ENCODE results near the gene KCNH4.
"Not testable (repeated sequence)": the region's sequence is repeated elsewhere in the genome, so short reads cannot be mapped to it uniquely, and the experiment has no call there.

The KCNH4 gene

DNA sequence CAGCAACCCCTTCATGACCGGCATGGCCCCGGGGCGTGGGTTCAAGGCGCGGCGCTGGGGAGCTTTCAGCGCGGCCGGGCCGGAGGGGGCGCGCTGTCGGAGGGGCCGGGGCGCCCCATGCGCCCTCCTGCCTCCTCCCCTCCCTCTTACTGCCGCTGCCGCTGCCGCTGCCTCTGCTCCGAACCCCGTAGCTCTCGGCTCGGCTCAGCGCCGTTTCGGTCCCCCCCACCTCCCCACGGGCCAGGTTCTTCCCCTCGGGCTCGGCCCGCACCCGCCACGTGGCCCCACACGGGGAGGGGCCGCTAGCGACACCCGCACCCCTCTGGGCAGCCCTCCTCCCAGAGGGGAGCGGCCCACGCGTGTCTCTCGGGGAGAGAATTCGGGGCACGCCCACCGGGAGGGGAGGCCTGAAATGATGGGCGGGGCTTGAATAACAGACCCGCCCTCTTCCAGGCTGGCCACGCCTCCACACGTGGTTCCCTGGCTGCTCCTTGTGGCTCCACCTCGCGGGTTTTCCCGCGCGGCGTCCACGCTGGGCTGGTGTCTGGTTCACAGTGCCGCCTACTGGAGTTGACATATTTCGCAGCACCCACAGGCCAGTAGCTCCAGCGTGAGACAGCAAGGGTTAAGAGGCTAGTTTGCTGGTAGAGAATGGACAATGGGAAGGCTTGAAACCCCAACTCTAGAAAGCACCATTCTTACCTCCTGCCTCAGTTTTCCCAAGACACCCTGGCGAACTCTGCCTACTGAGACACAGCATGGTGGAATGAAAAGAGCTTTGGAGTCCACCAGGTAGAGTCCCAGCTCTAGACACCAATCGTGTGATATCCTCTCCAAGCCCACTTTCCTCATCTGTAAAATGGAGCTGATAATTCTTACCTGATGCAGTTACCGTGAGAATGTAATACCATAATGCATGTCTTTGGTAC lies at the start of gene KCNH4:
KCNH4 (minus strand) TSS at position 221 of the 929 bp plus-strand sequence; CDS start at position 24, 197 bp downstream.
- peak; percentile 55 to 71 (median 67) for DNase-seq

DNA sequence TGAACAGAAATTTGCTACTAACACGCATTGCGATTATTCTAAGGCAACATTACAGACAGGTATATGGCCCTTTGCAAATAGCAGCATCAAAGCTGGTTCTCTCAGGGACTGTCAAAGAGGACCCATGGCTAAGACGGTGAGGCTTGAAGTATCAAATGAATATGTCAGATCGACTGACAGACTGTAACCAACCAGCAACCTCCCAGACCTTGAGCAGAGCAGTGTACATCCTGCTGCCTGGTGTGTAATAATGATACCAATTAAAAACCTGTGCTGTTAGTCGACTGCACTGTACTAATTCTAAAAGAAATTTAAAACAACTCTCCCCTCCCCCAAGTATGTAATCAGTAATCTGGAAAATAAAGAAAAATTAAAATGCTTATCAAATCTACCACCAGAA lies 49.3 kb upstream of the KCNH4 start:
- no peak for DNase-seq

DNA sequence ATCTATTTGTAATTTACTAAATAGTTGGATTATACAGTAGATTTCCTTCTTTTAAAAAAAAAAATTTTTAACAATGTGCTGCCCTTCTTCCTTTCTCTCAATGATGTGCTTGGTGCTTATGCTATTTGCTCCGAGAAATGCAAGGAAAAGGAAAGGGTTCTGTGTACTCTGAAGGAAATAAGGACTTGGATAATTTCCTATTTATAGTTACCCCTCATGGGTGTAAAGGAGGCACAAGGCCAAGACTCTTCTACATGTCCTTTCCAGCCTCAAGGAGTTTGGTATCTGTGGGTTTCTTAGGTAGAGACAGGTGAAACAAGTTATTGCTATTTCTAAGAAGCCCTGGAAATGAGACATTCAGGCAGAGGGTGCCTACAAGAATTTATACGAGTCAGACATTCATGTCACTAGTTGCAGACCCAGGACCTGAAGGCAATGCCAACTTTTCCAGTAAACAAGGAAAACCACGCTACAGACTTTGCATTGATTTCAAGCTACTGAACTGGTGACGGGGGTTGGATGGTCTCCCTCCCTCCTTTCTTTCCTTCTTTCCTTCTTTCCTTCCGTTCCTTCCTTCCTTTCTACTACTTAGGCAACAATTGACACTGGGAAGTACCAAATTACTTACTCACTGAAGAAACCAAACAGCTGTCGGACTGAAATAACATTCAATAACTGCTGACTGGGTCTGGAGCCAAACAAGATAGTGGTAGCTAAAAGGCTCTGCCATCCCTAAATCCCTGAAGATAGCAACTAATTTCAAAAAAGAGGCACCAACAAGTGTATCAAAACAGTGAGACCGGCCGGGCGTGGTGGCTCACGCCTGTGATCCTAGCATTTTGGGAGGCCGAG lies 47.1 kb upstream of the KCNH4 start:
- DNase-seq, result no peak

DNA sequence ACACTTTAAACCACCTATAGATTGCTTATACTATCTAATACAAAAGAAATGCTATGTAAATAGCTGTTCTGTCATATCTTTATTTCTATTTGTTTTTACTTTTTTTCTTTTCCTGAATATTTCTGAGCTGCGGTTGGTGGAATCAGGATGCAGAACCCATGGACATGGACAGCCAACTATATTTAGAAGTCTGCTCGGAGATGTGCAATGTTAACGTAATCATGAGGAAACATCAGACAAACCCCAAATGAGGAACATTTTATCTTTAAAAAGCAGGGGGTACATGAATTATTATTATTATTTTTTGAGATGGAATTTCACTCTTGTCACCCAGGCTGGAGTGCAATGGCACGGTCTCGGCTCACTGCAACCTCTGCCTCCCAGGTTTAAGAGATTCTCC lies 44.7 kb upstream of the KCNH4 start:
- DNase-seq, result no peak

DNA sequence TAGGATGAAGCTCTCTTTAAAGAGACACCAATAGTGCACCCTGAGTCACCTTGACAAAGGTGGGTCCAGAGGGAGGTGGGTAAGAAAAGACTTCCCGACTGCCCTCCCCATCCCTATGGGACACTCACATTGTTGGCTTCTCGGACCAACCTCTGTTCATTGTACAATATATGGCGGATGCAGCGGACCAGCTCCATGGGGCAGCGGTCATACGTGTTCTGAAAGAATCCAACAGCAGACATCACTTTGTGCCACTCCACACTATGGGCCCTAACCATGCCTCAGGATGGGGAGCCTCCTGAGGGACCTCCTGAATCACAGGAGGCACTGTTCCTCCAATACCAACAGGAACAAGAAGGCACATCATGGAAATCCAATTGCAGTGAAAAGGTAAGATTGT lies 43.7 kb upstream of the KCNH4 start:
- DNase-seq, result no peak

DNA sequence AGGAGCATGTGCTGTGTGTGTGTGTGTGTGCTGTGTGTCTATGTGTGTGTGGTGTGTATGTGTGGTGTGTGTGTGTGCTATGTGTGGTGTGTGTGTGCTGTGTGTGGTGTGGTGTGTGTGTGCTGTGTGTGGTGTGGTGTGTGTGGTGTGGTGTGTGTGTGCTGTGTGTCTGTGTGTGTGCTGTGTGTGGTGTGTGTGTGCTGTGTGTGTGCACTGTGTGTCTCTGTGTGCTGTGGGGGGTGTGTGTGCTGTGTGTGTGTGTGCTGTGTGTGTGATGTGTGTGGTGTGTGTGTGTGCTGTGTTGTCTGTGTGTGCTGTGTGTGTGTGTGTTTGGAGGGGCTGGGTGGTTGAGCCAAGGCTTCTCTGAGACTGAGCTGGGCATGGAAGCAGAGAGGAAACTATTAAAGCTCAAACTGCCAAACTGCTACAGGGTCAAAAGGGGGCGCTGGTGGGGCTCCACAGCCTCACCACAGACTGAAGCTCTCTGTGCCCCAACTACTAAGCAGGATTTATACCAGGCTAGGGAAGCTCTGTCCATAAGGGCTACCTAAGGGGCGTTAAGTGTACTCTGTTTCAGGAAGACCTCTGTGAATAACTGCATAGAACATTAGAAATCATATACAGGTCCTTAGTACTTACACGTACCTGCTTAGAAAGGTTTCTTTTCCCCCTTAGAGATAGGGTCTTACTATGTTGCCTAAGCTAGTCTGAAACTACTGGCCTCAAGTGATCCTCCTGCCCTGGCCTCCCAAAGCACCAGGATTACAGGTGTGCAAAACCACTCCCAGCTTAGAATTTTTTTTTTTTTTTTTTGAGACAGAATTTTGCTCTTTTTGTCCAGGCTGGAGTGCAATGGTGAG lies 41.2 kb upstream of the KCNH4 start:
- peak in 3 of 4 experiments; percentile 5 to 49 (median 30) for DNase-seq

DNA sequence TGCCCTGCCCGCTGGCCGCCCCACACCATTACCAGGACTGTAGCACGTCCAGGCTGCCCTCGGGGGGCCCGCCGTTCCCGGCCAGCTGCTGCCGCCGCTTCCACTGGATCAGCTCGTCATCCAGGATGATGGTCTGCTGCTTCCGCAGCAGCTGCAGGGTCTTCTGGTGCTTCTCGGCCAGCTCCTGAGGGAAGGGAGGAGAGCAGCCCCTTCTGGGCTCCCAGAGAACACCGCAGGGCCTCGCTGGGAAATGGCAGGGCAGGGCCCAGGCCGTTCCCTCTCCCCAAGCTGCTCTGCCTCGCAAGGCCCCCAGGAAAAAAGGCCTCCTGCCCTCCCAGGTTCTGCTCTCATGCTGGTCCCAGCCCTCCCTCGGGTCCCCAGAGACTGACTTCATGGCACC lies 38.3 kb upstream of the KCNH4 start:
- not testable (repeated sequence) for DNase-seq

DNA sequence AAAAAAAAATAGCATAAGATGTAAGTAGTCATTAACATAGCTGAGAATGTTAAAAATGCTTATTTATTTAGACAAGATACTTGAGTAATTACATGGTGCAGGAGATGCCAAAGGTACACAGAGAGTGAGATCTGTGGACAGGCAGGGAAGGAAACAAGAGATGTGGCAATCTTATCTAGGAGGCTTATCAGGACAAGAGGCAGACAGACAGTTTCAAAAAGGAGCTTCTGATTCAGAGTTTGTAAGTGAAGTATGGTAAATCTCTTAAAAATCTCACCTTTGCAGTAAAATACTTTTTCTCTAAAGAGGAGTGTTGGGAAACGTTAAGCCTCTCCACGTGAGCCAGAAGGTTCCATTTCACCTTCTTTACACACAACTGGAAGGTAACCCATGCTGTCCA lies 33.2 kb upstream of the KCNH4 start:
- DNase-seq, result no peak

DNA sequence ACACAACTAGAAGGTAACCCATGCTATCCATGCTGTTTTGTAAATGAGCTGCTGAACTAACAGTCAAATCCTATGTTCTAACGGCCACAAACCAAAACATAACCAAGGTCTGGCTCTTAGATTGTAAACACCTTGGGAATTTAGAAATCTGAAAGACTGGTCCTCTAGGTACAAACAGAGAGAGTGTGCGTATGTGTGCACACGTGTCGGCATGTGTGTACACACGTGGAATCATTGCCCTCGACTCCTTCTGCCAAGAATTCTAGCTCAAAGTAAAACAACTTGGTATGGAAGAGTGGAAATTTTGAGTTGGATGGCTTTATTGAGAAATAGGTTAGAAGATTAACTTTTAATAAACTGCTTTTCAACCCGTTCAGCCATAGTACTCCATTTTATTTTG lies 31.4 kb upstream of the KCNH4 start:
- DNase-seq, result no peak

DNA sequence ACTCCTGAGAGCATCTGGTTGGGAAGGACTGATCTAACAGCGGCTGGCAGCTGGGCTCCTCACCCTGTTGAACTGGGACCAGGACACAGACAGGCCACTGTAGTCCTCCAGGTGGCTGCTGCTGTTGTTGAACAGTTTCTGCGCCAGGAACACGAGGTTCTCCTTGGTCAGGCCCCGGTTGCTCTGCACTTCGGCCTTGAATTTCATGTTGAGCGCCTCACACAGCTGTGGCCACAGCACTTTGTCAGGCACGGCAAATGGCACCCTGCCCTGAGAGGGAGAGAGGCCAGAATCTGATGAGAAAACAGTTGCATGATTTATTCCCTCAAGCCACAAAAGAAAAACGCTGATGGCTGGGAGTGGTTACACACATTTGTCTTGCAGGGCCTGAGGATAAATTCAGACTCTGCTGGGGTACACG lies 31.0 kb upstream of the KCNH4 start:
- not testable (repeated sequence) for DNase-seq

DNA sequence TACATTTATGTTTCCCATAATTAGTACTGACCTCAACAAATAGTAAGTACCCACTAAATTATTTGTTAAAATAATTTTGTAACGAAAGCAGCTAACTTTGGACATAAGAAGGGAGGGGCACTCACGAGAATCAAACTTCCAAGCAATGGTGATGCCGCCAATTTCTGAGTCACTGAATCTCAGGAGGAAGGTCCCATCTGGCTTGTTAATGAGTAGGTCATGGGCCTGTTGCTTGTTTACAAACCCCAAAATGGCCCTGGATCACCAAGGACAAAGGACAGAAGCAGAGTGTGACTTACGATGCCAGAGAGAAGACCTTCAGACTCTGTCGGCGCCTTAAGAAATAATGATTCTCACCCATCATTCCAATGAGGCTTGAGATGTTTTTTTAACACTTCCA lies 29.1 kb upstream of the KCNH4 start:
- DNase-seq, result no peak

DNA sequence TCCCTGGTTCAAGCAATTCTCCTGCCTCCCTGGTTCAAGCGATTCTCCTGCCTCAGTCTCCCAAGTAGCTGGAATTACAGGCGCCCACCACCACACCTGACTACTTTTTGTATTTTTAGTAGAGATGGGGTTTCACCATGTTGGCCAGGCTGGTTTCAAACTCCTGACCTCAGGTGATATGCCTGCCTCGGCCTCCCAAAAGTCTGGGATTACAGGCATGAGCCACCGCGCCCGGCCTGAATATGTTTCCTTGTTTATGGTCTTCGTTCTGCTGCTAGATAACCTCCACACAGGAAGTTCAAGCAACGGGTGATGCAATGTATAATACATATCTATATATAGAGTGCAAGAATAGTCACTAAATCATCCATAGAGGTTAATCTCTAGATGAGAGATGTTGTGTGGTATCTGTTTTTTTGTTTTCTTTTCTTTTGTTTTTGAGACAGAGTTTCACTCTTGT lies 25.2 kb upstream of the KCNH4 start:
- DNase-seq, result not testable (repeated sequence)

DNA sequence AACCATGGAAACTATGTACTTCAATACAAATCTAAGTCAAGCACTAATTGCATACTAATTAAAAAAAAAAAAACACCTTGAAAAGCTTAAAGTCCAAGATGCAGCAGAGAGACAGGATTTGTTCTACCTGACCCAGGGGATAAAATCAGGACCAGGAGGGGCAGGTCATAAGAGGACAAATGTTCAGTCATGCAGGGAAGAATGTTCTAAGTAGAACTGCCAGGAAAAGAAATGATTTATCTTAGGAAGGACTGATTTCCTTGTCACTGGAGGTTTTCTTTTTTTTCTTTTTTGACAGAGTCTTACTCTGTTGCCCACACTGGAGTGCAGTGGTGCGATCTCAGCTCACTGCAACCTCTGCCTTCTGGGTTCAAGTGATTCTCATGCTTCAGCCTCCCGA lies 22.4 kb upstream of the KCNH4 start:
- DNase-seq, result no peak

DNA sequence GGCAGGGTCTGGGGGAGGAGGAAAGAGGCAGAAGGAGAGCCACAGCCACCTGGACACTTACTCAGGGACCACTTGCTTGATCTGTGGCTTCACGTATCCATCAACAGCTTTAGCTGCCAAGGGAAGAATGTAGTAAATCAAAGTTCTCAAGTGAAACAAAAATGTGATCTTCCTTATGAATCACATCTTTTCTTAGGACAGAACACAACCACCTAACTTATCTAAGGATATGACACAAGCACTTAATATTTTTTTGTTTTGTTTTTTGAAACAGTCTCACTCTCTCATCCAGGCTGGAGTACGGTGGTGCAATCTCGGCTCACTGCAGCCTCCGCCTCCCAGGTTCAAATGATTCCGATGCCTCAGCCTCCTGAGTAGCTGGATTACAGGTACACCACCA lies 21.8 kb upstream of the KCNH4 start:
- DNase-seq, result no peak

DNA sequence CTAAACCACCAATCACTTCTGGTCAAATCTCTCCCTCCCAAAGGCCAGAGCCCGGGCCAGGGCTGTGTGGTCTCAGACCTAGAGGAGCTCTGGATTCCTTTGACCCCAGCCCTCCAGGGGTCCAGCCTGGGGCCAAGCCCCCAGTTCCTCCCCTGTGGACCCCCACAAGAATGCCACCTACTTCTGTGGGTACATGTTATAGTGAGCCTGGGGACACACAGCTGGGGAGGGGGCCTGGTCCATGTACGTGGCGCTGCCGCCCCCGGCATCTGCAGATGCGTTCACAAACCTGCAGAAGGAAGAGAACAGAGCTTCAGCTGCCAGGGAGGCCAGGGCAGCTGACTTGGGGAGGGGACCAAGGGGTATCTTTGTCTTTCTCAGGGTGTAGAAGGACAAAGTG lies 21.2 kb upstream of the KCNH4 start:
- no peak for DNase-seq

DNA sequence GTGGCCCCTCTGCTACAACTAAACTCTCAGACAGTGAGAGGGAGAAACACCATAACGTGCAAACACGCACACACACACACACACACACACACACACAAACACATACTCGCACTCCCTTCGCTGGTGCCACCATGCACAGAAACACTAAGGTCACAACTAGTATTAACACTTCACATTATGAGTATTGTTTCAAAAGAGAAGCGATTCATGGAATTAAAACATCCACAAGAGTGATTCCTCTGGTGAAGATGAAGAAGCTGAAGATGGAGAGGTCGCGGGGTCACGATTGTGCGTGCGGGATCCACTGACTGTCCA lies 20.5 kb upstream of the KCNH4 start:
- no peak for DNase-seq

DNA sequence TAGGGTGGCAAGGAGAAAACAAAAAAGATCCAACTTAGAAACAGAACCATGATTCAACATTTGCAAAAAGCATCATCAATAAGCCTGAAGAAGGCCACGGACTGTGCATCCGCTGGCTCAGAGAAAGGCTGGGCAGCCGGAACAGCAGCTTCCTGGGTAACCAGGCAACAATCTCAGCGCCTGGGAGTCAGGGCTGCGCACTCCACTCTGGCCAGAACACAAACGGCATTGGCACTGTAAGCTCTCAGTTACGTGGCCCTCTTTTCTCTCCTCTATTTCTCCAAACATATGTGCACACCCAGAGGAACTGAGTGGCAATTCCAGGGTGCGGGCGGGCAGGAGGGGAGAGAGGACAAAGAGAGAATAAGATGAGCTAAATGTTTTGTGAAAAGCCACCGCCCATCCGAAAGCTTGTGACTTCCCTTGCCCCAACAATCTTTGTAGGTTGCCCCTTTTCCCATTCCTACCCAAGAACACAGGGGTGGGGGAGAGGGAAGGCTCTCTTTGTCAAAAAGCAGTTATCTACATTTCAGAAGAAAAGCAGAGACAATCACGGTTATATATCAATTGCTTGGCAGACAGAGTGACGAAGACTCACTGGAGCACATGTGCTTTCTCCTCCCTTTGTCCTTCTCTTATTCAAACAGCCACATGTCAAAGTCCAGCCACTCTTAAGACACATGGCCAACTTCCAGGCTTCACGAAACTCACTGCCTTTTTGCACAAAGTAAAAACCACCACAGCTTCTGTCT lies 19.9 kb upstream of the KCNH4 start:
- no peak for DNase-seq

DNA sequence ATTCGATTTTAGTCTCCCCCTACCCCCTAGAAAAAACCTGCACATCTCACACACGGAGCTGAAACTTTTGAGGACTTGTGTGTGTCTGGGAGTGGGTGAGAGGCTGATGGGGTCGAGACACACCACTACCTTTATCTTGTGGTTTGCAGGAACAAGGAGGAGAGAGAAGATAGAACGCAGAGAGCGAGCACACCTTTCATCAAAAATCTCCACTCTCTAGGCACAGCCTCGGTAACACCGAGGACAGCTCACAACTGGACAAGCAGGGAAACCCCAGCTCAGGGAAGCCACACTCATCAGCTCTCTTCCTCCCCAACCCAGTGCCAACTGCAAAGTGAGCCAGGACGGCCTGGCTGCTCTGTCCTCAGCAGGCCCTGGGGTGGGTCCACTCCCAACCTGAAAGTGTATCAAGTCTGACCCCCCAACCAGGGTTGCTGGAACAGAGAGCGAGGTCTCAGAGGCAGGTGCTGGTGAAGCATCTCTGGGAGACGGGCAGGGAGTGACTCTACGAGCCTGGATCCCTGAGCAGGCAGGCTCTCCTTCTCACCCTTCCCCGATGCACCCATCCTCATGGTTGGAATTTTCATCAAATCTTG lies 18.6 kb upstream of the KCNH4 start:
- DNase-seq, result no peak

DNA sequence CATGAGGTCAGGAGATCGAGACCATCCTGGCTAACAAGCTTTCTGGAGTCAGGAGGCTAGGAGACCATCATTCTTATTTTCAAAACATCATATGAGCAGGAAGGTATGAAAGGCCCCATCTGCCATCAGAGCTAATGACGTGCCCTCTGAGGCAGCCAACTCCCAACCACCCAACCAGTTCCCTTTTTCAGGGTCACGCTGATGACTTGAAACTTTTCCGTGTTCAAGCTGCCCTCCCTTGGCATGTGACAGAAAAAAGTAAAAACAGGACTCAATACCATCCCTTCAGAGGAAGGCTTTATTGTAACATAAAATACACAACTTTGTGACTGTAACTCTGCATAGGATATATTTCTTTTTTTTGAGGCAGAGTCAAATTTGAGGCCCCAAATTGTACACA lies 18.0 kb upstream of the KCNH4 start:
- DNase-seq, result no peak

DNA sequence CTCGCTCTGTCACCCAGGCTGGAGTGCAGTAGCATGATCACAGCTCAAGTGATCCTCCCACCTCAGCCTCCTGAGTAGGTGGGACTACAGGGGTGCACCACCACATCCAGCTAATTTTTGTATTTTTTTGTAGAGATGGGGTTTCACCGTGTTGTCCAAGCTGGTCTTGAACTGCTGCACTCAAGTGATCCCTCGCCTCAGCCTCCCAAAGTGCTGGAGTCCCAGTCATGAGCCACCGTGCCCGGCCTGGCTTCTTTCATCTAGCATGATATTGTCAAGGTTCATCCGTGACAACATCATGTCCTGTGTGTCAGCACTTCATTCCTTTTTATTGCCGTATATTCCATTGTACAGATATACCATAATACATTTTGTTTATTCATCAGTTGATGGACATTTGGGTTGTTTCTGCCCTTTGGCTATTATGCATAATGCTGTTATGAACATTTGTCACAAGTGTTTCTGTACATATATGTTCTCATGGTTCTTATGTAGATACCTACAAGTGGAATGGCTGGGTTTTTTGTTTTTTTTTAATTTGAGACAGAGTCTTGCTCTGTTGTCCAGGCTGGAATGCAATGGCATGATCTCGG lies 16.7 kb upstream of the KCNH4 start:
- DNase-seq, result no peak

Measured in activated naive CD4-positive, alpha-beta T cell (primary cell).